Progenitor cell of endocrine pancreas (in vitro differentiated cells): ENCODE data around the gene DIPK1A. TPM values are rescaled to one million over a fixed set of nuclear protein-coding genes. Genes with fewer than 3 reads are reported as not detected.

ENCODE experiments used
- DNase-seq: peaks from one replicate; pipeline ENCODE4 v3.0.0; 2021; ENCODE audit warnings: low spot score; ENCODE audit not compliant: unreplicated experiment
- H3K27ac Mint-ChIP-seq: 2 replicates; pipeline ENCODE4 v1.8.0; 2021; ENCODE audit warnings: mild to moderate bottlenecking, moderate library complexity, mixed read lengths
- H3K27me3 Mint-ChIP-seq: 2 replicates; pipeline ENCODE4 v1.8.0; 2021; ENCODE audit warnings: mixed read lengths
- H3K36me3 Mint-ChIP-seq: 2 replicates; pipeline ENCODE4 v1.8.0; 2022; ENCODE audit warnings: mixed read lengths; ENCODE audit not compliant: insufficient read depth
- H3K4me1 Mint-ChIP-seq: 2 replicates; pipeline ENCODE4 v1.8.0; 2021; ENCODE audit warnings: low read depth, mixed read lengths
- H3K4me3 Mint-ChIP-seq: 2 replicates; pipeline ENCODE4 v1.8.0; 2021; ENCODE audit warnings: low read depth, mild to moderate bottlenecking, moderate library complexity, mixed read lengths
- H3K9me3 Mint-ChIP-seq: 2 replicates; pipeline ENCODE4 v1.8.0; 2021; ENCODE audit warnings: low read depth, mixed read lengths
- total RNA-seq: library from RNA; stranded (reverse); gene quantifications from 2 replicates; pipeline ENCODE4 v1.2.1, GENCODE V29; 2021
- TF ChIP-seq, protein P1 (sequence below): fragments of 200-600 bp; sonication (generic); IDR thresholded peaks from one replicate; pipeline ENCODE4 v1.5.0; 2021; ENCODE audit warnings: antibody characterized with exemption, mild to moderate bottlenecking; ENCODE audit not compliant: unreplicated experiment

Gene DIPK1A
- total RNA-seq, 1 donor from 2014 or later, result 6.9 TPM

GRCh38 chr1:92872719-92873118 is 88.5 kb downstream of the DIPK1A start:
- Mint-ChIP-seq H3K9me3 (peaks cover 4% of the 10 kb centered on the region), H3K36me3 (peaks cover 6% of the 10 kb centered on the region)

DNA sequence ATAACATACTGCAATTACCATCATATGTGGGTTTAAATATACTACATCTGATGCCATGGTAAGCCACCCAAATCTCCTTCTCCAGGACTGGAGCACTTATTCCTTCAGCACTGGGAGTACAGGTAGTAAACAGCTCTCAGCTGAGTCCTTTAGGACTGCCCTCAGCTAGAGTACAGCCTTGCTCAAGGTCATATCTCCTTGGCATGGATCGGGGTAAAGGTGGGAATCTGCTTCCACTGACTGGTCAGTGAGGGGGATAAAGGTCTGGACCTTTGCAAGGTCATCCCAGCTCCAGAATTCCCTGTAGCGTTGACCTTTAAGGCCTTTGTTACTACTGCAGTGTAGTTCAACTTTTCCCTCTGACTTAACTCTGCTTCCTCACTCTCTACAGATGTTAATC is 90.7 kb downstream of the DIPK1A start:
- Mint-ChIP-seq H3K36me3 (peaks cover 6% of the 10 kb centered on the region), H3K9me3 (peaks cover 4% of the 10 kb centered on the region), H3K4me1 (no peaks in the 10 kb centered on the region), H3K27ac (no peak overlapping the region), H3K27me3 (no peaks in the 10 kb centered on the region), H3K4me3 (no peak overlapping the region)
- DNase-seq, result no peak
- TF ChIP-seq, protein P1, sequence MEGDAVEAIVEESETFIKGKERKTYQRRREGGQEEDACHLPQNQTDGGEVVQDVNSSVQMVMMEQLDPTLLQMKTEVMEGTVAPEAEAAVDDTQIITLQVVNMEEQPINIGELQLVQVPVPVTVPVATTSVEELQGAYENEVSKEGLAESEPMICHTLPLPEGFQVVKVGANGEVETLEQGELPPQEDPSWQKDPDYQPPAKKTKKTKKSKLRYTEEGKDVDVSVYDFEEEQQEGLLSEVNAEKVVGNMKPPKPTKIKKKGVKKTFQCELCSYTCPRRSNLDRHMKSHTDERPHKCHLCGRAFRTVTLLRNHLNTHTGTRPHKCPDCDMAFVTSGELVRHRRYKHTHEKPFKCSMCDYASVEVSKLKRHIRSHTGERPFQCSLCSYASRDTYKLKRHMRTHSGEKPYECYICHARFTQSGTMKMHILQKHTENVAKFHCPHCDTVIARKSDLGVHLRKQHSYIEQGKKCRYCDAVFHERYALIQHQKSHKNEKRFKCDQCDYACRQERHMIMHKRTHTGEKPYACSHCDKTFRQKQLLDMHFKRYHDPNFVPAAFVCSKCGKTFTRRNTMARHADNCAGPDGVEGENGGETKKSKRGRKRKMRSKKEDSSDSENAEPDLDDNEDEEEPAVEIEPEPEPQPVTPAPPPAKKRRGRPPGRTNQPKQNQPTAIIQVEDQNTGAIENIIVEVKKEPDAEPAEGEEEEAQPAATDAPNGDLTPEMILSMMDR, result no peak

More at GRCh38 chr1:92872719-92873118, 88.5 kb downstream of the DIPK1A start:
- no peaks in the 10 kb centered on the region for H3K27me3 Mint-ChIP-seq
- peaks cover 2% of the 10 kb centered on the region for H3K4me1 Mint-ChIP-seq
- H3K4me3 Mint-ChIP-seq, result no peak overlapping the region
- no peak overlapping the region for H3K27ac Mint-ChIP-seq
- no peak for DNase-seq
- TF ChIP-seq, protein P1, result no peak

DNA sequence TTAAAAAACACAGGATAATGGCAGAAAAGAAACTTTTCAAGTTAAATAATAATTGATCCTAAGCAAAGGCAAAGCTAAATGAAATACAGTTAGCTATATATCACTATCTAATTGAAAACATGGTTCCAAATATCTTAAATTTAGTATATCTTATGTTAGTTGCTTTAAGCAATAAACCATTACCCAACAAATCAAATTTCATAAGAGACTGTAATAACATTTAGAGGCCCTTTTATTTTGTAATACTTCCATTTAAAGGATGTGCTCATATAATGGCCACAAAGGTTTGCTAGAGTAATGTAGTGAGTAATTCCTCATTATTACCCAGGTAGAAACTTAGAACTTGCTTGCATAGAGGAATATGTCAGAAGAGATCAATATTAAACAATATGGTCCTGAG is 97.1 kb downstream of the DIPK1A start:
- Mint-ChIP-seq H3K27me3 (no peaks in the 10 kb centered on the region), H3K27ac (no peak overlapping the region), H3K9me3 (no peaks in the 10 kb centered on the region), H3K36me3 (no peaks in the 10 kb centered on the region), H3K4me1 (no peaks in the 10 kb centered on the region), H3K4me3 (no peak overlapping the region)
- DNase-seq, result no peak
- TF ChIP-seq, protein P1, result no peak

DNA sequence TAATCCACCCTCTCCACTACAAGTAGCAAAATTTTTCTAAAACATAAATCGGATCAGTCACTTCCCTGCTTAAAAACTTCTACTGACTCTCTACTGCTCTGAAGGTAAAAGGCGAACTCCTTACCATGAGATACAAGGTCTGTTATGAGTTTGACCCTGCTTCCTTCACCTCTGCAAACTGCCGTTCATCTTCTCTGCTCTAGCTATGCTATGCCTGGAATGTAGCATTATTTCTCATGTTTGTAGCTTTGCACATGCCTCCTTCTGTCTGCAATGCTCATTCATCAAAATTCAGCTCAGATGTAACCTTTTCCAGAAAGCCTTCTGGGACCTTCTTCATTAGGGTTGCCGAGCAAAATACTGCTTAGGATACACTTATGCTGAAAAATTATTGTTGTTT is 98.7 kb downstream of the DIPK1A start:
- no peak overlapping the region for H3K27ac Mint-ChIP-seq
- H3K27me3 Mint-ChIP-seq, result no peaks in the 10 kb centered on the region
- H3K4me1 Mint-ChIP-seq, result no peaks in the 10 kb centered on the region

DNA sequence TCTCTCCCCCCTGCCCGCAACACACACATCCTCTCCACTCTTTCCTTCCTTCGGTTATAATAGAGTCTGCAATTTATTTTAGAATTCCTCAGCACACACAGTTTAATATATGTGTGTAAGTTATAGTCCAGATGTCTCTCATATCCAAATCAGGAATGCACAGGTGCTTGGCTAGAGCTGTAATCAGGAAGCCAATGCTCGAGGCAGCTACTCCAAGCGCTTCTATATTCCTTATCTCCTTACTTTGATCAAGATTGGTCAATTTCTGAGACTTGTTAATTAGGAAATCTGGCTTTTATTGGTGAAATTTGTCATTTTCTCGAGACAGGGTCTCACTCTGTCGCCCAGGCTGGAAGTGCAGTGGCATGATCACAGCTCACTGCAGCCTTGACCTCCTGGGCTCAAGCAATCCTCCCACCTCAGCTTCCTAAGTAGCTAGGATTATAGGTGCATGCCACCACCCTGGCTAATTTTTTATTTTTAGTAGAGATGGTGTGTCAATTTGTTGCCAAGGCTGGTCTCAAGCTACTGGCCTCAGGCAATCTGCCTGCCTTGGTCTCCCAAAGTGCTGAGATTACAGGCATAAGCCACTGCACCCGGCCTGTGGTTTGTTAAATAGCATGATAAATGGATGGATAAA is 101.7 kb downstream of the DIPK1A start:
- TF ChIP-seq, protein P1, result no peak
- H3K4me3 Mint-ChIP-seq, result no peak overlapping the region
- peaks cover 3% of the 10 kb centered on the region for H3K9me3 Mint-ChIP-seq
- H3K4me1 Mint-ChIP-seq, result no peaks in the 10 kb centered on the region
- no peak overlapping the region for H3K27ac Mint-ChIP-seq
- H3K36me3 Mint-ChIP-seq, result no peaks in the 10 kb centered on the region
- no peaks in the 10 kb centered on the region for H3K27me3 Mint-ChIP-seq
- no peak for DNase-seq

More for the DNA sequence above, 98.7 kb downstream of the DIPK1A start:
- Mint-ChIP-seq H3K4me3 (no peak overlapping the region), H3K36me3 (no peaks in the 10 kb centered on the region), H3K9me3 (no peaks in the 10 kb centered on the region)
- DNase-seq, result no peak
- TF ChIP-seq, protein P1, result no peak
